Vagina (tissue), 2 donors: ENCODE data around the gene RHOU.

ENCODE experiments used
- POLR2AphosphoS5 ChIP-seq, 2 donors: sonication (generic); formaldehyde crosslinking; IDR thresholded peaks; one replicate each; pipeline ENCODE4 v1.9.0; 2017; ENCODE audit warnings: antibody characterized with exemption in 2 of 2, mild to moderate bottlenecking in 2 of 2, low read depth in 1 of 2; ENCODE audit not compliant: insufficient read depth in 1 of 2
- TF ChIP-seq, protein P1 (sequence below), 3 experiments: fragments of 450-650 bp in 2 of 3; fragments of 200-600 bp in 1 of 3; sonication (generic) in 1 of 3; IDR thresholded peaks; one replicate each; pipeline ENCODE4 v1.5.1; 2017 to 2019; ENCODE audit warnings: antibody characterized with exemption in 3 of 3, mild to moderate bottlenecking in 2 of 3, moderate library complexity in 2 of 3

DNA sequence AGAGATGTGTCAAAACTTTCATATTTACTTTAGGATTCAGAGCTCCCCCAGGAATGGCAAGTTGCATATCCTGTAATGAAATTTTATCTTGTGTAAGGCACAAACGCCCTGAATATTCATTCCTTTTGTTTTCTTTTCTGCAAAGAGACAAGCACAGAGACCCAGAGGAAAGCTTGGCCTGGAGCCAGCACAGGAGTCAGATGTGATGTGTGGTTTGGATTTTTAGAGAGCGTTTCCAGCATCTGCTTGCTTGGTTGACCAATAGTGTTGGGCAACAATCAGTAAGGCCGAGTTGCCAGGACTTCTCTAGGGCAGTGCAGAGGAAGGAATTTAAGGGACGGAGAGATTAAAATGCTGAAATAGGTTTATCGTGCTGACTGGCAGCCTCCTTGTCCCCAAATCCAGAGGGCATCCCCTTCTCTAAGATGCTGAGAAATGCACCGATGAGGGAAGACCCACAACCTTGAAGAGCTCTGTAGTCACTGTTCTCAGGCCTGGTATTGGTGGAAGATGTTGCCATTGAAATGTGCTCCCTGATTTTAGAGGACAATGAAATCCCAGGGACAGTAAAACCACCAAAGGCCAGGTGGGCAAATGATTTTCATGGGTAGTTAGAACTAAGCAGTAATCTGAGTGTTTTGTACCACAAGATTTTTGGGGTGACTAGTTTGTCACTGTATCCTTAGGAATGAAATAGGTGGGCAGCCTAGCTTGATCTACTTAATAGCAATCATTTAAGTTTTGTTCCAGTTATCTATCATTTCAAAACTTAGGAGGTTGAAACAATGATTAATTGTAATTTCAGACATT is 37.9 kb upstream of the RHOU start:
- TF ChIP-seq, protein P1, sequence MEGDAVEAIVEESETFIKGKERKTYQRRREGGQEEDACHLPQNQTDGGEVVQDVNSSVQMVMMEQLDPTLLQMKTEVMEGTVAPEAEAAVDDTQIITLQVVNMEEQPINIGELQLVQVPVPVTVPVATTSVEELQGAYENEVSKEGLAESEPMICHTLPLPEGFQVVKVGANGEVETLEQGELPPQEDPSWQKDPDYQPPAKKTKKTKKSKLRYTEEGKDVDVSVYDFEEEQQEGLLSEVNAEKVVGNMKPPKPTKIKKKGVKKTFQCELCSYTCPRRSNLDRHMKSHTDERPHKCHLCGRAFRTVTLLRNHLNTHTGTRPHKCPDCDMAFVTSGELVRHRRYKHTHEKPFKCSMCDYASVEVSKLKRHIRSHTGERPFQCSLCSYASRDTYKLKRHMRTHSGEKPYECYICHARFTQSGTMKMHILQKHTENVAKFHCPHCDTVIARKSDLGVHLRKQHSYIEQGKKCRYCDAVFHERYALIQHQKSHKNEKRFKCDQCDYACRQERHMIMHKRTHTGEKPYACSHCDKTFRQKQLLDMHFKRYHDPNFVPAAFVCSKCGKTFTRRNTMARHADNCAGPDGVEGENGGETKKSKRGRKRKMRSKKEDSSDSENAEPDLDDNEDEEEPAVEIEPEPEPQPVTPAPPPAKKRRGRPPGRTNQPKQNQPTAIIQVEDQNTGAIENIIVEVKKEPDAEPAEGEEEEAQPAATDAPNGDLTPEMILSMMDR (IDR thresholded peaks at IDR 0.05) = no peak
- TF ChIP-seq POLR2AphosphoS5 (IDR thresholded peaks at IDR 0.05; ENCODE audit: insufficient read depth in 1 of 2, low read depth in 1 of 2) = no peak
